H1 (cell line): Measurements from ENCODE around the gene PRPF6. TPM values are rescaled to one million over a fixed set of nuclear protein-coding genes. Genes with fewer than 3 reads are reported as not detected.

ENCODE experiments used
- HDAC6 ChIP-seq: IDR thresholded peaks from one replicate; pipeline ENCODE4 v1.7.1; 2012; ENCODE audit warnings: low read depth, mild to moderate bottlenecking, inconsistent platforms, low read length, moderate library complexity
- JUND ChIP-seq: IDR thresholded peaks from 2 replicates; pipeline ENCODE4 v1.6.1; 2011; ENCODE audit warnings: mild to moderate bottlenecking, improper control_type of control experiment, low read length
- RFX5 ChIP-seq: IDR thresholded peaks from 2 replicates; pipeline ENCODE4 v1.6.1; 2011; ENCODE audit warnings: low read depth, low read length, improper control_type of control experiment, borderline replicate concordance
- SP2 ChIP-seq: IDR thresholded peaks from 2 replicates; pipeline ENCODE4 v1.6.1; 2012; ENCODE audit warnings: mild to moderate bottlenecking, low read length, inconsistent platforms
- ZNF274 ChIP-seq: IDR thresholded peaks from 2 replicates; pipeline ENCODE4 v1.7.0; 2012; ENCODE audit warnings: low read length, borderline replicate concordance; ENCODE audit errors: extremely low read depth
- polyA plus RNA-seq, 7 experiments: library from polyadenylated mRNA; depleted of rRNA in 3 of 7; stranded (reverse) in 5 of 7; unstranded in 2 of 7; fragments of >200 nt in 5 of 7; fragments of 200-250 nt in 2 of 7; gene quantifications; 1 replicate in 5 of 7; 2 replicates in 1 of 7; 4 replicates in 1 of 7; pipeline versions ENCODE4 v1.2.1 to v1.2.3, GENCODE V29; 2011 to 2013; ENCODE audit warnings: missing spikeins in 2 of 7, mixed read lengths in 2 of 7
- total RNA-seq: library from RNA; stranded (reverse); fragmentation: NEBNext Ultra II Directional; extraction: Animal tissue kit (Norgen Biotek cat#: 25700); gene quantifications from 2 replicates; pipeline ENCODE4 v1.2.1, GENCODE V29; 2021
- TF ChIP-seq, protein P1 (sequence below), 3 experiments: IDR thresholded peaks; 1 replicate in 2 of 3; 2 replicates in 1 of 3; pipeline versions ENCODE4 v1.5.1 to v1.6.1; 2011; ENCODE audit warnings: low read length in 3 of 3, mild to moderate bottlenecking in 3 of 3, inconsistent platforms in 2 of 3, low read depth in 1 of 3, moderate library complexity in 1 of 3; ENCODE audit not compliant: insufficient read depth in 1 of 3; ENCODE audit errors: control extremely low read depth in 1 of 3
- TF ChIP-seq, protein P2 (sequence below): fragments of 300-600 bp; sonication (generic); IDR thresholded peaks from 2 replicates; pipeline ENCODE4 v1.7.1; 2012; ENCODE audit warnings: low read length, moderate library complexity, mild to moderate bottlenecking, inconsistent platforms; ENCODE audit not compliant: insufficient replicate concordance

Gene PRPF6
- total and polyA plus RNA-seq, 2 of the 8 experiments (the other 6 are each of a cell fraction or from before 2014, with no cell fraction given): 27.9 to 76.9 TPM

DNA sequence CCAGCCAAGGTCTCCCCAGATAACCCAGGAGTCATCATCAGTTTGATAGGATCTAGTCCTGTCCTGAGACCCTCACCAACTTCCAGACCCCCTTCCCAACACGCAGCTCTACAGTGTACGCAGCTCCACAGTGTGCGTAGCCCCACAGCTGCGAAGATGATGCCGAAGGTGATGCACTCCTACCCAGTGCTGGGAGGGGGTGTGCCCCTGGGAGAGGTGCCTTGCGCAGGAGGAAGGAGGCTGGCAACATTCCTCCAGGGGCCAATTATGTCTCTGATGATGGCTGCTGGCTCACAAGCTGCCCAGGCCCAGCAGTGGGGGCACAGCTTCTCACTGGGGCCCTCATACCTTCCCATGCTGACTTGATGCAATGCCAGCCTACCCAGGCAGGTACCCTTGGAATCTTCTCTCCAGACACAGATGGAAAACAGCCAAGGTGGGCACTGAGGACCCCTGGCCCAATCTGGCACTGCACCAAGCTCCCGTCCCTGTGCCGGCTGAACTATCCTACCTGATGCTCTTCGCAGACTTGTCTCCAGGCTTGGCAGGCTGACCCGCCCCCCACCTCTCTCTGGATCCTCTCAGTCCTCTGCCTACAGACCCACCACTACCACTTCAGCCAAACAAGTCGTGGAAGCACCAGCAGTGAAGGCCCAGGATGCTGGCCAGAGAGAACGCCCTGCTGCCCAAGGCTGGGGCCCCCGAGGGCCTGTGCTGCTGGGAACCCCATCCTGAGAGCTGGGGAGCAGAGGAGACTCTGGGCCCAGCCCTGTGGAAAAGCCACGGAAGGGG is 12.6 kb upstream of the PRPF6 start (continued):
- TF ChIP-seq, protein P1, sequence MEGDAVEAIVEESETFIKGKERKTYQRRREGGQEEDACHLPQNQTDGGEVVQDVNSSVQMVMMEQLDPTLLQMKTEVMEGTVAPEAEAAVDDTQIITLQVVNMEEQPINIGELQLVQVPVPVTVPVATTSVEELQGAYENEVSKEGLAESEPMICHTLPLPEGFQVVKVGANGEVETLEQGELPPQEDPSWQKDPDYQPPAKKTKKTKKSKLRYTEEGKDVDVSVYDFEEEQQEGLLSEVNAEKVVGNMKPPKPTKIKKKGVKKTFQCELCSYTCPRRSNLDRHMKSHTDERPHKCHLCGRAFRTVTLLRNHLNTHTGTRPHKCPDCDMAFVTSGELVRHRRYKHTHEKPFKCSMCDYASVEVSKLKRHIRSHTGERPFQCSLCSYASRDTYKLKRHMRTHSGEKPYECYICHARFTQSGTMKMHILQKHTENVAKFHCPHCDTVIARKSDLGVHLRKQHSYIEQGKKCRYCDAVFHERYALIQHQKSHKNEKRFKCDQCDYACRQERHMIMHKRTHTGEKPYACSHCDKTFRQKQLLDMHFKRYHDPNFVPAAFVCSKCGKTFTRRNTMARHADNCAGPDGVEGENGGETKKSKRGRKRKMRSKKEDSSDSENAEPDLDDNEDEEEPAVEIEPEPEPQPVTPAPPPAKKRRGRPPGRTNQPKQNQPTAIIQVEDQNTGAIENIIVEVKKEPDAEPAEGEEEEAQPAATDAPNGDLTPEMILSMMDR (IDR thresholded peaks at IDR 0.05; ENCODE audit: control extremely low read depth in 1 of 3, insufficient read depth in 1 of 3, low read depth in 1 of 3, low read length in 3 of 3): no peak
- TF ChIP-seq JUND: no peak
- no peak for TF ChIP-seq ZNF274
- TF ChIP-seq RFX5: no peak
- TF ChIP-seq, protein P2, sequence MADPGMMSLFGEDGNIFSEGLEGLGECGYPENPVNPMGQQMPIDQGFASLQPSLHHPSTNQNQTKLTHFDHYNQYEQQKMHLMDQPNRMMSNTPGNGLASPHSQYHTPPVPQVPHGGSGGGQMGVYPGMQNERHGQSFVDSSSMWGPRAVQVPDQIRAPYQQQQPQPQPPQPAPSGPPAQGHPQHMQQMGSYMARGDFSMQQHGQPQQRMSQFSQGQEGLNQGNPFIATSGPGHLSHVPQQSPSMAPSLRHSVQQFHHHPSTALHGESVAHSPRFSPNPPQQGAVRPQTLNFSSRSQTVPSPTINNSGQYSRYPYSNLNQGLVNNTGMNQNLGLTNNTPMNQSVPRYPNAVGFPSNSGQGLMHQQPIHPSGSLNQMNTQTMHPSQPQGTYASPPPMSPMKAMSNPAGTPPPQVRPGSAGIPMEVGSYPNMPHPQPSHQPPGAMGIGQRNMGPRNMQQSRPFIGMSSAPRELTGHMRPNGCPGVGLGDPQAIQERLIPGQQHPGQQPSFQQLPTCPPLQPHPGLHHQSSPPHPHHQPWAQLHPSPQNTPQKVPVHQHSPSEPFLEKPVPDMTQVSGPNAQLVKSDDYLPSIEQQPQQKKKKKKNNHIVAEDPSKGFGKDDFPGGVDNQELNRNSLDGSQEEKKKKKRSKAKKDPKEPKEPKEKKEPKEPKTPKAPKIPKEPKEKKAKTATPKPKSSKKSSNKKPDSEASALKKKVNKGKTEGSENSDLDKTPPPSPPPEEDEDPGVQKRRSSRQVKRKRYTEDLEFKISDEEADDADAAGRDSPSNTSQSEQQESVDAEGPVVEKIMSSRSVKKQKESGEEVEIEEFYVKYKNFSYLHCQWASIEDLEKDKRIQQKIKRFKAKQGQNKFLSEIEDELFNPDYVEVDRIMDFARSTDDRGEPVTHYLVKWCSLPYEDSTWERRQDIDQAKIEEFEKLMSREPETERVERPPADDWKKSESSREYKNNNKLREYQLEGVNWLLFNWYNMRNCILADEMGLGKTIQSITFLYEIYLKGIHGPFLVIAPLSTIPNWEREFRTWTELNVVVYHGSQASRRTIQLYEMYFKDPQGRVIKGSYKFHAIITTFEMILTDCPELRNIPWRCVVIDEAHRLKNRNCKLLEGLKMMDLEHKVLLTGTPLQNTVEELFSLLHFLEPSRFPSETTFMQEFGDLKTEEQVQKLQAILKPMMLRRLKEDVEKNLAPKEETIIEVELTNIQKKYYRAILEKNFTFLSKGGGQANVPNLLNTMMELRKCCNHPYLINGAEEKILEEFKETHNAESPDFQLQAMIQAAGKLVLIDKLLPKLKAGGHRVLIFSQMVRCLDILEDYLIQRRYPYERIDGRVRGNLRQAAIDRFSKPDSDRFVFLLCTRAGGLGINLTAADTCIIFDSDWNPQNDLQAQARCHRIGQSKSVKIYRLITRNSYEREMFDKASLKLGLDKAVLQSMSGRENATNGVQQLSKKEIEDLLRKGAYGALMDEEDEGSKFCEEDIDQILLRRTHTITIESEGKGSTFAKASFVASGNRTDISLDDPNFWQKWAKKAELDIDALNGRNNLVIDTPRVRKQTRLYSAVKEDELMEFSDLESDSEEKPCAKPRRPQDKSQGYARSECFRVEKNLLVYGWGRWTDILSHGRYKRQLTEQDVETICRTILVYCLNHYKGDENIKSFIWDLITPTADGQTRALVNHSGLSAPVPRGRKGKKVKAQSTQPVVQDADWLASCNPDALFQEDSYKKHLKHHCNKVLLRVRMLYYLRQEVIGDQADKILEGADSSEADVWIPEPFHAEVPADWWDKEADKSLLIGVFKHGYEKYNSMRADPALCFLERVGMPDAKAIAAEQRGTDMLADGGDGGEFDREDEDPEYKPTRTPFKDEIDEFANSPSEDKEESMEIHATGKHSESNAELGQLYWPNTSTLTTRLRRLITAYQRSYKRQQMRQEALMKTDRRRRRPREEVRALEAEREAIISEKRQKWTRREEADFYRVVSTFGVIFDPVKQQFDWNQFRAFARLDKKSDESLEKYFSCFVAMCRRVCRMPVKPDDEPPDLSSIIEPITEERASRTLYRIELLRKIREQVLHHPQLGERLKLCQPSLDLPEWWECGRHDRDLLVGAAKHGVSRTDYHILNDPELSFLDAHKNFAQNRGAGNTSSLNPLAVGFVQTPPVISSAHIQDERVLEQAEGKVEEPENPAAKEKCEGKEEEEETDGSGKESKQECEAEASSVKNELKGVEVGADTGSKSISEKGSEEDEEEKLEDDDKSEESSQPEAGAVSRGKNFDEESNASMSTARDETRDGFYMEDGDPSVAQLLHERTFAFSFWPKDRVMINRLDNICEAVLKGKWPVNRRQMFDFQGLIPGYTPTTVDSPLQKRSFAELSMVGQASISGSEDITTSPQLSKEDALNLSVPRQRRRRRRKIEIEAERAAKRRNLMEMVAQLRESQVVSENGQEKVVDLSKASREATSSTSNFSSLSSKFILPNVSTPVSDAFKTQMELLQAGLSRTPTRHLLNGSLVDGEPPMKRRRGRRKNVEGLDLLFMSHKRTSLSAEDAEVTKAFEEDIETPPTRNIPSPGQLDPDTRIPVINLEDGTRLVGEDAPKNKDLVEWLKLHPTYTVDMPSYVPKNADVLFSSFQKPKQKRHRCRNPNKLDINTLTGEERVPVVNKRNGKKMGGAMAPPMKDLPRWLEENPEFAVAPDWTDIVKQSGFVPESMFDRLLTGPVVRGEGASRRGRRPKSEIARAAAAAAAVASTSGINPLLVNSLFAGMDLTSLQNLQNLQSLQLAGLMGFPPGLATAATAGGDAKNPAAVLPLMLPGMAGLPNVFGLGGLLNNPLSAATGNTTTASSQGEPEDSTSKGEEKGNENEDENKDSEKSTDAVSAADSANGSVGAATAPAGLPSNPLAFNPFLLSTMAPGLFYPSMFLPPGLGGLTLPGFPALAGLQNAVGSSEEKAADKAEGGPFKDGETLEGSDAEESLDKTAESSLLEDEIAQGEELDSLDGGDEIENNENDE: no peak
- TF ChIP-seq HDAC6: no peak
- no peak for TF ChIP-seq SP2
- TF ChIP-seq, all 59 proteins: peak for 0
